ENCODE data around the gene ZBTB46.
"Not testable (repeated sequence)": the region's sequence is repeated elsewhere in the genome, so short reads cannot be mapped to it uniquely, and the experiment has no call there.

Gene ZBTB46

DNA sequence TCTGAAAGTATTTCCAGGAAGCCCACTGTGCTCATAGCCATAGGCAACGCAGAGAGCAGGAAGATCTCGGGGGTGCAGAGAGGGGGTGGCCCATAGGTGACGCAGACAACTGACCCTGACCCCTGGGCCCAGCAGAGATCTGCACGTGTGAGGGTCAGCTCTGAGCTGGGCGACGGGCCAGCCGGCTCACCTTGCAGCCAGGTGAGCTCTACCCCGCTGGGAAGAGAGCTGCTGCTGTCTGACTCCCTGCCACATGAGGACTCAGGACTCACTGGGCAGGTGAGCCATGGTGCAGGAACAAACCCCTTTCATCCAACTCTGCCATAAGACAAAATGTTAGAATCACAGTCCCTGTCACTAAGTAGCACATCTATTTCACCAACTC is 19.6 kb downstream of the ZBTB46 start:
- no peak for DNase-seq

GRCh38 chr20:63810730-63811490 is 20.2 kb downstream of the ZBTB46 start:
- DNase-seq, result no peak

DNA sequence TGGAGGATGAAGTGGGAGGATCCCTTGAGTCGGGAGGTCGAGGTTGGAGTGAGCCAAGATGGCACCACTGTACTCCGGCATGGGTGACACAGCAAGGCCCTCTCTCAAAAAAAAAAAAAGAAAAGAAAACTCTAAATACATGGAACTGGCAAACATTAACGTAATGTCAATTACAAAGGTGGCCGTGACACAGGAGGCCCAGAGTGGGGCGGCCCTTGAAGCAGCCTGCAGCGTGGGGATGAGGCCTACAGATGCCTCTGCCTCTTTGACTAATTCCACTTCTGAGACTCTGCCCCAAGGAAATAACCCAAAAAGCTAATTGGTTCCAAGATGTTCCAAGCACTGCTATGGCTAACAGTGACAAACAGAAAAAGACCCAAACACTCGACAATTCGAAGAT is 21.2 kb downstream of the ZBTB46 start:
- DNase-seq, result no peak

GRCh38 chr20:63808964-63809674 is 21.9 kb downstream of the ZBTB46 start:
- no peak for DNase-seq

- DNase-seq, result no peak
Measured at GRCh38 chr20:63808145-63808724, 22.8 kb downstream of the ZBTB46 start.

DNA sequence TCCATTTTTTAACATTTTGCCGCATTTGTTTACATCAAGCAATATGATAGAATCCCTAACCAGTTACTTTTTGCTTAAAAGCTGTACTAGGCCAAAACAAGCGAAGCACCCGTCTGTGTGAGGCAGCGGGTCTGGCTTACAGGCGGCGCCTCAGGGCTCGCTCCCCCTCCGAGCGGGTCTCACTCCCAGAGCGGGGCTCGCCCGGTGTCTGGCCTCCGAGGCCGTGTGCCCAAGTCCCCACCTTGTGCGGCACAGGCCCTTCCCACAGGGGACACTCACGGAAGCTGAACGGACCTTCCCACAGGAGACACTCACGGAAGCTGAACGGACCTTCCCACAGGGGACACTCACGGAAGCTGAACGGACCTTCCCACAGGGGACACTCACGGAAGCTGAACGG is 23.4 kb downstream of the ZBTB46 start:
- no peak for DNase-seq

DNA sequence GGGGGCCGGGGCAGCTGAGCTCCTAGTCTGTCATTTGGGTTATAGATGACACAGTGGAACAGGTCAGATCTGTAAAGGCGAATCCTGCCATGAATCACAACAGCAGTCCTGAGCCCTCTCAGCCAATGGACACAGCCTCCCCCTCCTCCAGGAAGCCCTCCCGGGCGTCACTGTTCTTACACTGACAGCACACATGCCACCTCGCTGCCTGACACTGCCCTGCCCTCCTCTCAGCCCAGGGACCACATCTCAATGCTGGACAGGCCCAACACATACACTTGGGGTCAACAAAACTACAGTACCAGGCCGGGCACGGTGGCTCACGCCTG is 26.8 kb downstream of the ZBTB46 start:
- DNase-seq, result no peak

- no peak for DNase-seq
Measured at GRCh38 chr20:63802469-63803240, 28.4 kb downstream of the ZBTB46 start.

DNA sequence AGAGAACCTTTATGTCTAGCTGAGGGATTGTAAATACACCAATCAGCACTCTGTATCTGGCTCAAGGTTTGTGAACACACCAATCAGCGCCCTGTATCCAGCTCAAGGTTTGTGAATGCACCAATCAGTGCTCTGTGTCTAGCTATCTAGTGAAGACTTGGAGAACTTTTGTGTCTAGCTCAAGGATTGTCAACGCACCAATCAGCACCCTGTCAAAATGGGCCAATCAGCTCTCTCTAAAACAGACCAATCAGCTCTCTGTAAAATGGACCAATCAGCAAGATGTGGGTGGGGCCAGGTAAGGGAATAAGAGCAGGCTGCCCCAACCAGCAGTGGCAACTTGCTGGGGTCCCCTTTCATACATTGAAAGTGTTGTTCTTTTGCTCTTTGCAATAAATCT is 29.9 kb downstream of the ZBTB46 start:
- not testable (repeated sequence) for DNase-seq

- not testable (repeated sequence) for DNase-seq
Measured at GRCh38 chr20:63800411-63800810, 30.7 kb downstream of the ZBTB46 start.

- not testable (repeated sequence) for DNase-seq
Measured at GRCh38 chr20:63799127-63799526, 31.9 kb downstream of the ZBTB46 start.

DNA sequence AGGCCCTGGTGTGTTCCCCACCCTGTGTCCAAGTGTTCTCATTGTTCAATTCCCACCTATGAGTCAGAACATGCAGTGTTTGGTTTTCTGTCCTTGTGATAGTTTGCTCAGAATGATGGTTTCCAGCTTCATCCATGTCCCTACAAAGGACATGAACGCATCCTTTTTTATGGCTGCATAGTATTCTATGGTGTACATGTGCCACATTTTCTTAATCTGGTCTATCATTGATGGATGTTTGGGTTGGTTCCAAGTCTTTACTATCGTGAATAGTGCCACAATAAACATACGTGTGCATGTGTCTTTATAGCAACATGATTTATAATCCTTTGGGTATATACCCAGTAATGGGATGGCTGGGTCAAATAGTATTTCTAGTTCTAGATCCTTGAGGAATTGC is 33.9 kb downstream of the ZBTB46 start:
- DNase-seq, result not testable (repeated sequence)

DNA sequence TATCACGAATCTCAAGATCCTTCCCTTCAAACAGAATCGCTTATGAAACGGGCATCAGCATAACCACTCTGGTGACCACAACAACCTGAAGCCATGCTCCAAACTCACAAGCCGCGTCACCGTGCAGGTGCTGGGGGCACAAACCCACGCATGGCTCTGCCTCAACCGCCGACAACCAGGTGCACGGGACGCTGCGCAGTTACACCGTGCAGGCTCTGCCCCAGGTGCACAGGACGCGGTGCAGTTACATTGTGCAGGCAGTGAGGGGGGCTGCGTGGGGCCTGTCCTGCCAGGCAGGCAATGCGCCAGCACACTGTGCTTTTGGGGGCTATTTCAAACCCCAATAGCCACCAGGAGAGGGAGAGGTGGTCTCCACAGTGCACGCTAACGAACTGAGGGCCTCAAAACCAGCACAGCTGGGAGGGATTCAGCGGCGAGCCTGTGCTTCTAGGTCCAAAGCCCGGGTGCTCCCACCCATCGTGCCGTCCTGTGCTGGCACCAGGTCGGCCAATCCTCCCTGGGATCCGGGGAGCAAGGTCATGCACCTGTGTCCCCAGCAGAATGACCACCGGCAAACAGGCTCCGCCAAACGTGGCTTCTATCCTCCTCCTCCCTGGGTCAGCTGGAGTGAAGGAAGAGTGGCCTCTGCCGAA is 35.8 kb downstream of the ZBTB46 start:
- DNase-seq, result no peak

DNA sequence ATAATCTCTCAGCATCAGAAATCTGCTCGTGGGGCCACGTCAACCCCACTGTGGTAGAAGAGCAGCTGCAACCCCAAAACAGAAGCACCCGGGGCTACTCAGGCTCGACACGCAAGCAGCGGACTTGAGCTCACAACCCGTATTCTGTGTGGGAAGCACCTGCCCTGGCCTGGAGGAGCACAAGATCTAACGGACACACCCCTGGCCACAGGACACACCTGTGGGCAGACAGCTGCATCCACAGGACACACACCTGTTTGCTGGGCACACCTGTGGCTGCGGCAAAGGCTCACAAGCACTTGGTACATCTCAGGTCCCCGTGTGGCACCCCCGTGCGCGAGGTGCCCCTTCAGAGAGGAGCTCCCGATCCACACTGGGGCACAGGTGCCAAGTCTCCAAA is 36.5 kb downstream of the ZBTB46 start:
- DNase-seq, result no peak

- DNase-seq, result no peak
Measured at GRCh38 chr20:63792866-63793265, 38.2 kb downstream of the ZBTB46 start.

DNA sequence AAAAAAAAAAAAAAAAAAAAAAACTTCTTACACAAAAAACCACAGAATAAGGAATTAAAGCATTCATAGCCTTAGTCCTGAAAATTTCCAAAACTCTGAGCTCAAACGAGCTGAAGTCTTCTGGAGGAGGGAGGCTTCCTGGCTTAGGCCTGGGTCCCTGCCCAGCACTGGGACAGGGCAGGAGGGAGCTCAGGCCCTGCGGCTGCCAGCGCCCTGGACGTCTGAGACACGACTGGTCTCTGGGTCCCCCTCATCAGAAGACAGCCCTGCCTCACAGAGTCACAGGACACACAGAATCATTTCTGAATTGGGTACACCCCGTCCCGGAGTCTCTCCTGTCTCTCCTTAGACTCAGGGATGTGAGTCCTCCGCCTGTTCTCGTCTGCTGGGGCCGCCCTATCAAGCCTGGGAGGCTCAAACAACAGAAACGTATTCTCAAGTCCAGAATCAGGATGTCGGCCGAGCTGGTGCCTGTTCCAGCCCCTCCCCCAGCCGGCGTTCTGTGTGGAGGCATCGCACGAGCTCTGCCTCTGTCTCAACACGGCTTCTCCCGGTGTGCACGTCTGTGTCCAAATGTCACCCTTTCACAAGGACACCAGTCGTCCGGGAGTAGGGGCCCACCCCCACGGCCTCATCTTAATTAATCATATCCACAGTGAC is 39.4 kb downstream of the ZBTB46 start:
- no peak for DNase-seq

GRCh38 chr20:63790572-63791168 is 40.4 kb downstream of the ZBTB46 start:
- no peak for DNase-seq

DNA sequence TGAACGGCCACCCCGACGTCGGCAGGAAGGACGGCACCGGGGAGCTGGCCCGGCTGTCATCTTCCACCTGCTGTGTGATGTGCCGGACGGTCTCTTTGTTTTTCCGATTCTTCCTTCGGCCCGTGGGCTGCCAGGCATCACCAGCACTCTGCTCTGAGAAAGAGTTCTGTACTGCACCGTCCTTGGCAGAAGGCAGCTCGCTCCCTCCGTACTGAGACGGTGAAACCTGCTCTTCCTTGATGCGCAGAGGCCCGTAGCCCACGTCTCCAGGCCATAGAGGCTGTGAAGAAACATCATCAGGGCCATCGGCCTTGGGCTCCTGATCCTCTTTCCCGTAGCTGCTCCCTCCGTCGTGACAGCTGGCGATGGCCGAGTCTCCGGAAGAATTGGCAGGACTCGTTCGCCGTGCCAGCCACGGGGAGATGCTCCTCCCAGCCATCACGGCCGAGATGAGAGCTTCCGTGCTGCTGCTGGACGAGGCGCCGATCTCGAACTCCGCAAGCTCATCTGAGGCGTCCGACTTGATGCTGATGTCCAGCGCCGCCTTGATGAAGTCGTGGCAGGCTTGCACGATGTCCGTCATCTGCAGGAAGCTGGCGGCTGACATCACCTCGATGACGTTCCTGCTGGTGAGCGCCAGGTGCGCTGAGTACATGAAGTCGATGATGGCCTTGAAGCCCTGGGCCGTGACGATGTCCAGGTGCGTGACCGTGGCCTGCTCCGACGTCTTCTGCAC is 41.1 kb downstream of the ZBTB46 start:
- DNase-seq, result no peak

DNA sequence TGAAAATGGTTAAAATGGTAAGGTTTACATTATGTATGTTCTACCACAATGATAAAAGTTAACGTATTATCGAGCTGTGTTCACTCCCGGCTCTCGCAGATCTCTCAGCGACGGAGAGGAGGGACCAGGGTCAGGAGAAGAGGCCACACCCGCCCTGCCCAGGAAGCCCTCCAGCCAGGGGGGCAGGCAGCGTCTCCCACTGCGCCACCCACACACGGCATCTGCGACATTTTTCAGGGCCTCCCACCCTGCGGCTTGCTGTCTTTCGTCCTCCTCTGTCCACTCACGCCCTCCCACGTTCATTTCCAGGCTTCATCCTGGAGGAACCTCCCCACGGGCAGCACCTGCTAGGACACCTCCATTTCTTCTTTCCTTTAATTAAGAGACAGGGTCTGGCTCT is 43.3 kb downstream of the ZBTB46 start:
- no peak for DNase-seq

DNA sequence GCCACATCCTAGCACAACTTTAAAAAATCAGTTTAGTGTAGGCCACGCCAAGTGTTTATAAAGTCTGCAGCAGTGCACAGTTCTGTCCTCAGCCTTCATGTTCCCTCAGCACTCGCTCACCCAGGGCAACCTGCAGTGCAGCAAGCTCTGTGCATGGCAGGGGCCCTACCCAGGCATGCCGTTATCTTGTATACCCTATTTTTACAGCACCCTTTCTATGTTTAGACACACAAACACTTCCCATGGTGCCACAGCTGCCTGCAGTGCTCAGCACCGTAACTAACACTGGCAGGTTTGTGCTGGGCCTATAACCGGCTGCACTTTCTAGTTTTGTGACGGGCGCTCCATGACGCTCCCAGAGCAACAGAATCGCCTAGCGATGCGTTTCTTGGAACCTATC is 43.8 kb downstream of the ZBTB46 start:
- DNase-seq, result no peak

GRCh38 chr20:63785691-63786131 is 45.4 kb downstream of the ZBTB46 start:
- no peak for DNase-seq
